Measurements from ENCODE around the gene VCL. TPM values are rescaled to one million over a fixed set of nuclear protein-coding genes. Genes with fewer than 3 reads are reported as not detected.

VCL gene
- total and polyA plus RNA-seq, 9 of the 15 experiments (the other 6 are each of a cell fraction or from before 2014, with no cell fraction given), result 29.8 to 186 (median 76.4) TPM

DNA sequence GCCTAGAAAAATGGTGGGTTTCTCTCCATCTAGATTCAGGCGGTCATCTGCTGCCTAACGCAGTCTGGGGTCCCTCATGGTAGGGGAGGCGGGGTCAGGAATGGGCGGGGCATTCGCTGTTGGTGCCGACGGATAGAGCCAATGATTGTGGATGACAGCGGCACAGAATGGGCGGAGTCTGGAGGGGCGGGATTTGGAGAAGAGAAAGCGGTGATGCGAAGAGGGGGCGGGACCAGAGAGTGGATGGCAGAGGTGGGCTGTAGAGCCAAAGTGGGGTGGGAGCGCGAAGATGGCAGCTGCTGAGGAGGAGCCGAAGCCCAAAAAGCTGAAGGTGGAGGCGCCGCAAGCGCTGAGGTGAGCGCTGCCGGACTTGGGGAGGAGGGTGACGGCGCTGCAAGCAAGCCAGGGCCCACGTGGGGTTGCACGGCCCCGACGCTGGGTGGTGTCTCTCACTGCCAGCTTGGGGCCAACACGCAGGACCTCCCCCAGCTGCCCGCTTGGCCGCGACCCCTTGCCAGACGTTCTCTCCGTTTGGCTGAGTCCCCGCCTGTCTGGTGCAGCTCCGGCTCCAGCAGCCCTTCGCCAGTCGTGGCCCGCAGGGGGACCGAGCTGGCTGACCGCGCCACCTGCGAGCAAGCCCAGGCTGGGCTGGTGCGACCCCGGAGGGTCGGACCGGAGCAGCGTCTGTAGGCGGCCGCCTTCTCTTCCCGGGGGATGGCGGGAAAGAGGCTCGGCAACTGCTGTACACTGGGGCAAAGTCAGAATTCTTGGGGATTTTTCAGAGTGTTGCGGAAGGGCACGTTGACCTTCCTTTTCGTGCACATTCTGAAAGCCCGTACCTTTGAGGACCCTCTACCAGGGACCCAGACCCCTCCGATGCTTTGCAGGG lies 153.3 kb downstream of the VCL start, which contains the start of gene ADK (continued):
- TF ChIP-seq, protein P1, sequence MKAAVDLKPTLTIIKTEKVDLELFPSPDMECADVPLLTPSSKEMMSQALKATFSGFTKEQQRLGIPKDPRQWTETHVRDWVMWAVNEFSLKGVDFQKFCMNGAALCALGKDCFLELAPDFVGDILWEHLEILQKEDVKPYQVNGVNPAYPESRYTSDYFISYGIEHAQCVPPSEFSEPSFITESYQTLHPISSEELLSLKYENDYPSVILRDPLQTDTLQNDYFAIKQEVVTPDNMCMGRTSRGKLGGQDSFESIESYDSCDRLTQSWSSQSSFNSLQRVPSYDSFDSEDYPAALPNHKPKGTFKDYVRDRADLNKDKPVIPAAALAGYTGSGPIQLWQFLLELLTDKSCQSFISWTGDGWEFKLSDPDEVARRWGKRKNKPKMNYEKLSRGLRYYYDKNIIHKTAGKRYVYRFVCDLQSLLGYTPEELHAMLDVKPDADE (conservative IDR thresholded peaks at IDR 0.05; ENCODE audit: control insufficient read depth, low read depth, low read length), result peak; percentile 89; the same call in 1 of the 2 replicates
- TF ChIP-seq L3MBTL2 (IDR thresholded peaks at IDR 0.05) (peak; percentile 74), FOXM1 (IDR thresholded peaks at IDR 0.05; ENCODE audit: low read depth) (no peak), FOXM1 (CRISPR knock-in tag; IDR thresholded peaks at IDR 0.05; ENCODE audit: low read depth) (peak; percentile 85; the same call in 1 of the 2 replicates), SRF (CRISPR knock-in tag; IDR thresholded peaks at IDR 0.05) (0 out of 4 replicates have a peak, but pooled peaks of 1 of the 2 experiments have one; percentile 36), TEAD1 (CRISPR knock-in tag; IDR thresholded peaks at IDR 0.05) (peak in 1 of 2 experiments; percentile 58; a peak in 1 of 4 replicates), RNF2 (IDR thresholded peaks at IDR 0.05) (0 out of 2 replicates have a peak, but pooled peaks have one; percentile 28), ATF1 (CRISPR knock-in tag; IDR thresholded peaks at IDR 0.05) (no peak), ATF1 (tag; IDR thresholded peaks at IDR 0.05) (peak; percentile 92), MEIS2 (IDR thresholded peaks at IDR 0.05; ENCODE audit: partially characterized antibody) (peak; percentile 59), HCFC1 (IDR thresholded peaks at IDR 0.05; ENCODE audit: low read depth, low read length) (peak; percentile 14), MBD2 (IDR thresholded peaks at IDR 0.05; ENCODE audit: borderline replicate concordance, low read depth) (peak; percentile 13; the same call in 1 of the 2 replicates), NCOA1 (IDR thresholded peaks at IDR 0.05; ENCODE audit: low read depth) (peak; percentile 49; the same call in 1 of the 2 replicates), CC2D1A (IDR thresholded peaks at IDR 0.05) (peak; percentile 15; the same call in 1 of the 2 replicates), ZNF263 (CRISPR knock-in tag; IDR thresholded peaks at IDR 0.05; ENCODE audit: borderline replicate concordance) (peak; percentile 85), BMI1 (IDR thresholded peaks at IDR 0.05; ENCODE audit: low read length) (no peak), ZNF354B (CRISPR knock-in tag; IDR thresholded peaks at IDR 0.05) (no peak), RAD51 (IDR thresholded peaks at IDR 0.05; ENCODE audit: borderline replicate concordance, low read depth) (0 out of 2 replicates have a peak, but pooled peaks have one; percentile 26), ZNF79 (CRISPR knock-in tag; IDR thresholded peaks at IDR 0.05; ENCODE audit: low read depth) (no peak), CCNT2 (IDR thresholded peaks at IDR 0.05; ENCODE audit: borderline replicate concordance, extremely low read depth, insufficient read length, low read depth, low read length) (peak; percentile 71)
- TF ChIP-seq, protein P2, sequence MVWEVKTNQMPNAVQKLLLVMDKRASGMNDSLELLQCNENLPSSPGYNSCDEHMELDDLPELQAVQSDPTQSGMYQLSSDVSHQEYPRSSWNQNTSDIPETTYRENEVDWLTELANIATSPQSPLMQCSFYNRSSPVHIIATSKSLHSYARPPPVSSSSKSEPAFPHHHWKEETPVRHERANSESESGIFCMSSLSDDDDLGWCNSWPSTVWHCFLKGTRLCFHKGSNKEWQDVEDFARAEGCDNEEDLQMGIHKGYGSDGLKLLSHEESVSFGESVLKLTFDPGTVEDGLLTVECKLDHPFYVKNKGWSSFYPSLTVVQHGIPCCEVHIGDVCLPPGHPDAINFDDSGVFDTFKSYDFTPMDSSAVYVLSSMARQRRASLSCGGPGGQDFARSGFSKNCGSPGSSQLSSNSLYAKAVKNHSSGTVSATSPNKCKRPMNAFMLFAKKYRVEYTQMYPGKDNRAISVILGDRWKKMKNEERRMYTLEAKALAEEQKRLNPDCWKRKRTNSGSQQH (CRISPR knock-in tag; IDR thresholded peaks at IDR 0.05), result peak; percentile 71; the same call in 1 of the 2 replicates
- TF ChIP-seq, protein P3, sequence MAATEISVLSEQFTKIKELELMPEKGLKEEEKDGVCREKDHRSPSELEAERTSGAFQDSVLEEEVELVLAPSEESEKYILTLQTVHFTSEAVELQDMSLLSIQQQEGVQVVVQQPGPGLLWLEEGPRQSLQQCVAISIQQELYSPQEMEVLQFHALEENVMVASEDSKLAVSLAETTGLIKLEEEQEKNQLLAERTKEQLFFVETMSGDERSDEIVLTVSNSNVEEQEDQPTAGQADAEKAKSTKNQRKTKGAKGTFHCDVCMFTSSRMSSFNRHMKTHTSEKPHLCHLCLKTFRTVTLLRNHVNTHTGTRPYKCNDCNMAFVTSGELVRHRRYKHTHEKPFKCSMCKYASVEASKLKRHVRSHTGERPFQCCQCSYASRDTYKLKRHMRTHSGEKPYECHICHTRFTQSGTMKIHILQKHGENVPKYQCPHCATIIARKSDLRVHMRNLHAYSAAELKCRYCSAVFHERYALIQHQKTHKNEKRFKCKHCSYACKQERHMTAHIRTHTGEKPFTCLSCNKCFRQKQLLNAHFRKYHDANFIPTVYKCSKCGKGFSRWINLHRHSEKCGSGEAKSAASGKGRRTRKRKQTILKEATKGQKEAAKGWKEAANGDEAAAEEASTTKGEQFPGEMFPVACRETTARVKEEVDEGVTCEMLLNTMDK (IDR thresholded peaks at IDR 0.05; ENCODE audit: borderline replicate concordance, insufficient read depth, low read depth, low read length, poor library complexity, severe bottlenecking), result peak; percentile 57
- TF ChIP-seq, protein P4, sequence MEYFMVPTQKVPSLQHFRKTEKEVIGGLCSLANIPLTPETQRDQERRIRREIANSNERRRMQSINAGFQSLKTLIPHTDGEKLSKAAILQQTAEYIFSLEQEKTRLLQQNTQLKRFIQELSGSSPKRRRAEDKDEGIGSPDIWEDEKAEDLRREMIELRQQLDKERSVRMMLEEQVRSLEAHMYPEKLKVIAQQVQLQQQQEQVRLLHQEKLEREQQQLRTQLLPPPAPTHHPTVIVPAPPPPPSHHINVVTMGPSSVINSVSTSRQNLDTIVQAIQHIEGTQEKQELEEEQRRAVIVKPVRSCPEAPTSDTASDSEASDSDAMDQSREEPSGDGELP (CRISPR knock-in tag; IDR thresholded peaks at IDR 0.05; ENCODE audit: borderline replicate concordance), result peak; percentile 78

All from K562 (cell line).